SK-N-SH treated with all-trans-retinoic acid at 6 μM for 48 hours (cell line): ENCODE measurements around the gene SARNP.

Experiments
- ARNTL ChIP-seq: fragments of 450-650 bp; formaldehyde crosslinking; IDR thresholded peaks from 2 replicates; pipeline ENCODE4 v1.5.0; 2020; ENCODE audit warnings: low read depth, mild to moderate bottlenecking, moderate library complexity, borderline replicate concordance
- GLIS3 ChIP-seq: fragments of 250-450 bp; sonication (Bioruptor Pico); IDR thresholded peaks from 2 replicates; pipeline ENCODE4 v1.5.0; 2020; ENCODE audit warnings: mild to moderate bottlenecking, moderate library complexity
- POU6F1 ChIP-seq: fragments of 250-450 bp; sonication (Bioruptor Pico); IDR thresholded peaks from 2 replicates; pipeline ENCODE4 v1.8.0; 2021; ENCODE audit warnings: low read depth, mild to moderate bottlenecking, moderate library complexity, borderline replicate concordance
- PPARA ChIP-seq: fragments of 250-450 bp; sonication (Bioruptor Pico); IDR thresholded peaks from 2 replicates; pipeline ENCODE4 v1.5.0; 2020; ENCODE audit warnings: mild to moderate bottlenecking, borderline replicate concordance
- ZNF565 ChIP-seq: fragments of 450-650 bp; formaldehyde crosslinking; conservative IDR thresholded peaks from 2 replicates; pipeline ENCODE4 v1.5.0; 2020; ENCODE audit warnings: low read depth, mild to moderate bottlenecking, moderate library complexity
- TF ChIP-seq, protein P1 (sequence below): fragments of 250-450 bp; sonication (Bioruptor Pico); IDR thresholded peaks from 2 replicates; pipeline ENCODE4 v1.8.0; 2020; ENCODE audit warnings: mild to moderate bottlenecking, moderate library complexity, borderline replicate concordance

- no peak for TF ChIP-seq POU6F1 (CRISPR knock-in tag)
- TF ChIP-seq GLIS3 (CRISPR knock-in tag): no peak
- TF ChIP-seq ZNF565 (CRISPR knock-in tag): no peak
- TF ChIP-seq, protein P1, sequence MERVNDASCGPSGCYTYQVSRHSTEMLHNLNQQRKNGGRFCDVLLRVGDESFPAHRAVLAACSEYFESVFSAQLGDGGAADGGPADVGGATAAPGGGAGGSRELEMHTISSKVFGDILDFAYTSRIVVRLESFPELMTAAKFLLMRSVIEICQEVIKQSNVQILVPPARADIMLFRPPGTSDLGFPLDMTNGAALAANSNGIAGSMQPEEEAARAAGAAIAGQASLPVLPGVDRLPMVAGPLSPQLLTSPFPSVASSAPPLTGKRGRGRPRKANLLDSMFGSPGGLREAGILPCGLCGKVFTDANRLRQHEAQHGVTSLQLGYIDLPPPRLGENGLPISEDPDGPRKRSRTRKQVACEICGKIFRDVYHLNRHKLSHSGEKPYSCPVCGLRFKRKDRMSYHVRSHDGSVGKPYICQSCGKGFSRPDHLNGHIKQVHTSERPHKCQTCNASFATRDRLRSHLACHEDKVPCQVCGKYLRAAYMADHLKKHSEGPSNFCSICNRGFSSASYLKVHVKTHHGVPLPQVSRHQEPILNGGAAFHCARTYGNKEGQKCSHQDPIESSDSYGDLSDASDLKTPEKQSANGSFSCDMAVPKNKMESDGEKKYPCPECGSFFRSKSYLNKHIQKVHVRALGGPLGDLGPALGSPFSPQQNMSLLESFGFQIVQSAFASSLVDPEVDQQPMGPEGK: no peak
- TF ChIP-seq PPARA (CRISPR knock-in tag): no peak
- TF ChIP-seq ARNTL (CRISPR knock-in tag): no peak
Measured at GRCh38 chr12:55840581-55841351, 23.2 kb upstream of the SARNP start.
